Measurements from ENCODE around the gene OGA. TPM values are rescaled to one million over a fixed set of nuclear protein-coding genes. Genes with fewer than 3 reads are reported as not detected.
A peak's percentile ranks its signal among the peaks of the same experiment; 100 is the strongest.

The OGA gene
- total and polyA plus RNA-seq, 5 donors from 2014 or later: 36.7 to 442 (median 41.4) TPM

DNA sequence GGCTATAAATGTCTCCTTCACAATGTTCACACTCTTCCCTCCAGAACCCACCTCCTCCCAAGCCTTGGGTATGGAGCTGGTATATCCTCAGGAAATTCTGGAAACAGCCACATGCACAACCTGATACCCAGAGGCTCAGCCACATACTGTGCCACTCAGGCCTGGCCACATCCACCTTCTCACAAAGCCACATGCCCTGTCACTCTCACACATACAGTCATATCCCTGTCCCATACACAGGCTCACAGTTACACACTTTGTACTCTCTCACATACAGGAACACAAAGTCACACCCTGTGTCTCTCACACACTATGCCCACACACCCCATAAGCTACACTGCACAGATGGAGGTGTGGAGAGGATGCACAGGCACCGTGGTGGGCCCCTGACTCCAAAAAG is 15.2 kb upstream of the OGA start:
- no peak overlapping the region for H3K4me3 ChIP-seq (ENCODE audit: low read depth, low read length)
- H3K9me3 ChIP-seq (ENCODE audit: control insufficient read depth in 2 of 2, low read length in 2 of 2): no peaks in the 10 kb centered on the region
- no peaks in the 10 kb centered on the region for H3K27me3 ChIP-seq (ENCODE audit: control insufficient read depth, insufficient read depth, low read length)
- peaks cover 55% of the 10 kb centered on the region for H3K4me1 ChIP-seq (ENCODE audit: control insufficient read depth, insufficient read depth, low read length, poor library complexity, severe bottlenecking)
- Mint-ChIP-seq H3K27me3 (peaks cover 7% of the 10 kb centered on the region), H3K27ac (peak overlapping the region; percentile 78 to 94 (median 91)), H3K4me1 (peaks cover 5 to 63% (median 35%) of the 10 kb centered on the region in 4 donors), H3K4me3 (peak overlapping the region in 2 of 4 donors; percentile 46 to 65), H3K9me3 (peaks cover 0 to 3% (median 0%) of the 10 kb centered on the region in 7 donors), H3K36me3 (no peaks in the 10 kb centered on the region)
- no peak for ATAC-seq (ENCODE audit: low read depth in 2 of 2)
- H3K36me3 ChIP-seq (ENCODE audit: control insufficient read depth, insufficient read depth, low read length): no peaks in the 10 kb centered on the region
- H3K27ac ChIP-seq (ENCODE audit: insufficient read depth, low read length, poor library complexity, severe bottlenecking): no peak overlapping the region
- DNase-seq: no peak

DNA sequence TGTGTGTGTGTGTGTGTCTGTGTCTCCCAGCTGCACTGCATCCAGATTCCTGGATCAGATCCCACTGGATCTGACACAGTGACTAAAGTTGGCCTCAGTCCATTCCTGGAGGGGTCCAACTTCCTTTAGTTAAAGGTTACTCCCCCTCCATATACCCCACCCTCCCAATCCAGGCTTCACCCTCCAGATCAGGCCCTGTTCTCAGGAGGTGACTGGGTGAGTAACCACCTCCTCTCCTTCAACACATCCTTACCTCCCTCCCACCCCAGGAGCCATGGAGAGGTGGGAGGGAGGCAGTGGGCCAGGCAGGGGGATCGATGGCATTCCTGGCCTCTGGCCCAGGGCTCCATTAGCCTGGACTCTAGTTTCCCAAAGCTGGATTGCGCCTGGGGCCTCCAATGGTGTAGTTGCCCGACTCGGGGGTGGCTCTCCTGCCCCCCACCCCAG is 14.1 kb upstream of the OGA start:
- H3K27ac Mint-ChIP-seq: peak overlapping the region; percentile 94 to 99 (median 99)
- H3K36me3 Mint-ChIP-seq: no peaks in the 10 kb centered on the region
- Histone ChIP-seq H3K27ac (ENCODE audit: insufficient read depth, low read length, poor library complexity, severe bottlenecking) (peak overlapping the region; percentile 95), H3K27me3 (ENCODE audit: control insufficient read depth, insufficient read depth, low read length) (no peaks in the 10 kb centered on the region), H3K4me1 (ENCODE audit: control insufficient read depth, insufficient read depth, low read length, poor library complexity, severe bottlenecking) (peaks cover 55% of the 10 kb centered on the region), H3K36me3 (ENCODE audit: control insufficient read depth, insufficient read depth, low read length) (no peaks in the 10 kb centered on the region), H3K4me3 (ENCODE audit: low read depth, low read length) (no peak overlapping the region), H3K9me3 (ENCODE audit: control insufficient read depth in 2 of 2, low read length in 2 of 2) (no peaks in the 10 kb centered on the region)
- peaks cover 5 to 70% (median 35%) of the 10 kb centered on the region in 4 donors for H3K4me1 Mint-ChIP-seq
- peaks cover 7% of the 10 kb centered on the region for H3K27me3 Mint-ChIP-seq
- ATAC-seq (ENCODE audit: low read depth in 2 of 2) (no peak), DNase-seq (no peak)
- H3K9me3 Mint-ChIP-seq: peaks cover 0 to 3% (median 0%) of the 10 kb centered on the region in 7 donors
- H3K4me3 Mint-ChIP-seq: peak overlapping the region in 1 of 4 donors; percentile 65

DNA sequence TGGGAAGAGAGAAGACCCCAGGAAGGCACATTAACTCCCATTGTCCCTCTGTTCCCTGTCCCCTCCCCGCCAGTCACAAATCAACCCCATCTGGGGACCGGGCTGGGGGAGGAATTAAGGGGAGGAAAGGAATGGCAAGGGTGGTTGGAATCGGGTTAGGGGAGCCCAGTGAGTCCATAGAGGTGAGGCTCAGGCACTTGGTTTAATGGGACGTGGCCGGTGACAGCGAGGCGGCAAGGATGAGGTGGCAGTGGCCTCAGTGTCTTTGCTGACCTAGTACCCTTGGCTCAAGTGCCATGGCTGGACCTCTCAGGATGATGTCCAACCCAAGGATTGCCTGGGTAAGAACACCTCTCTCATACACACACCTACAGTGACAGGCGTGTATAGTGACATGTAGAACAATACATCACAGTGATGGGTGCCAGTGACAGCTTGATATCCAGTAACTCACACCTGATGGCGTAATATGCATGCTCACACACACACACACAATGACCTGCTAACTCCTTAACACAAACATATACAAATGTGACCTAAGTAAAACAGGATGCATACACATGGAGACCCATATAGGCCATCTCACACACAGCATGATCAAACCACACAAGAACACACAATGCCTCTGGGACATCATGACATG is 13.0 kb upstream of the OGA start:
- Mint-ChIP-seq H3K9me3 (peaks cover 0 to 3% (median 0%) of the 10 kb centered on the region in 7 donors), H3K36me3 (no peaks in the 10 kb centered on the region), H3K27ac (peak overlapping the region; percentile 99 to 100 (median 99)), H3K4me3 (peak overlapping the region; percentile 88 to 99 (median 96)), H3K4me1 (peaks cover 5 to 79% (median 36%) of the 10 kb centered on the region in 4 donors), H3K27me3 (peaks cover 7% of the 10 kb centered on the region)
- Histone ChIP-seq H3K4me1 (ENCODE audit: control insufficient read depth, insufficient read depth, low read length, poor library complexity, severe bottlenecking) (peaks cover 55% of the 10 kb centered on the region), H3K27ac (ENCODE audit: insufficient read depth, low read length, poor library complexity, severe bottlenecking) (peak overlapping the region; percentile 95), H3K4me3 (ENCODE audit: low read depth, low read length) (peak overlapping the region; percentile 61), H3K27me3 (ENCODE audit: control insufficient read depth, insufficient read depth, low read length) (no peaks in the 10 kb centered on the region), H3K36me3 (ENCODE audit: control insufficient read depth, insufficient read depth, low read length) (no peaks in the 10 kb centered on the region), H3K9me3 (ENCODE audit: control insufficient read depth in 2 of 2, low read length in 2 of 2) (no peaks in the 10 kb centered on the region)
- no peak for DNase-seq
- ATAC-seq (ENCODE audit: low read depth in 2 of 2): no peak

- Histone ChIP-seq H3K4me3 (ENCODE audit: low read depth, low read length) (peak overlapping the region; percentile 75), H3K27ac (ENCODE audit: insufficient read depth, low read length, poor library complexity, severe bottlenecking) (peak overlapping the region; percentile 95), H3K4me1 (ENCODE audit: control insufficient read depth, insufficient read depth, low read length, poor library complexity, severe bottlenecking) (peaks cover 51% of the 10 kb centered on the region), H3K9me3 (ENCODE audit: control insufficient read depth in 2 of 2, low read length in 2 of 2) (no peaks in the 10 kb centered on the region), H3K27me3 (ENCODE audit: control insufficient read depth, insufficient read depth, low read length) (no peaks in the 10 kb centered on the region), H3K36me3 (ENCODE audit: control insufficient read depth, insufficient read depth, low read length) (no peaks in the 10 kb centered on the region)
- Mint-ChIP-seq H3K4me3 (peak overlapping the region; percentile 88 to 99 (median 96)), H3K27ac (peak overlapping the region; percentile 99 to 100 (median 99)), H3K9me3 (peaks cover 0 to 3% (median 0%) of the 10 kb centered on the region in 7 donors), H3K27me3 (peaks cover 7% of the 10 kb centered on the region), H3K36me3 (no peaks in the 10 kb centered on the region), H3K4me1 (peaks cover 5 to 77% (median 31%) of the 10 kb centered on the region in 4 donors)
- DNase-seq (peak; percentile 96 to 97 (median 96)), ATAC-seq (ENCODE audit: low read depth in 2 of 2) (peak; percentile 78)
These were observed 12.3 kb upstream of the OGA start for GRCh38 chr10:101830322-101831168.

GRCh38 chr10:101829561-101830315 is 11.5 kb upstream of the OGA start:
- peaks cover 0 to 3% (median 0%) of the 10 kb centered on the region in 7 donors for H3K9me3 Mint-ChIP-seq
- no peaks in the 10 kb centered on the region for H3K36me3 Mint-ChIP-seq
- H3K4me1 Mint-ChIP-seq: peaks cover 2 to 71% (median 26%) of the 10 kb centered on the region in 4 donors
- H3K4me1 ChIP-seq (ENCODE audit: control insufficient read depth, insufficient read depth, low read length, poor library complexity, severe bottlenecking): peaks cover 43% of the 10 kb centered on the region
- peak overlapping the region; percentile 95 for H3K27ac ChIP-seq (ENCODE audit: insufficient read depth, low read length, poor library complexity, severe bottlenecking)
- ATAC-seq (ENCODE audit: low read depth in 2 of 2) (peak; percentile 6 to 11), DNase-seq (peak; percentile 70 to 79 (median 73))
- H3K36me3 ChIP-seq (ENCODE audit: control insufficient read depth, insufficient read depth, low read length): no peaks in the 10 kb centered on the region
- H3K9me3 ChIP-seq (ENCODE audit: control insufficient read depth in 2 of 2, low read length in 2 of 2): no peaks in the 10 kb centered on the region
- H3K4me3 Mint-ChIP-seq: peak overlapping the region; percentile 88 to 99 (median 96)
- H3K4me3 ChIP-seq (ENCODE audit: low read depth, low read length): peak overlapping the region; percentile 75
- peaks cover 7% of the 10 kb centered on the region for H3K27me3 Mint-ChIP-seq
- peak overlapping the region; percentile 99 to 100 (median 99) for H3K27ac Mint-ChIP-seq
- H3K27me3 ChIP-seq (ENCODE audit: control insufficient read depth, insufficient read depth, low read length): no peaks in the 10 kb centered on the region

DNA sequence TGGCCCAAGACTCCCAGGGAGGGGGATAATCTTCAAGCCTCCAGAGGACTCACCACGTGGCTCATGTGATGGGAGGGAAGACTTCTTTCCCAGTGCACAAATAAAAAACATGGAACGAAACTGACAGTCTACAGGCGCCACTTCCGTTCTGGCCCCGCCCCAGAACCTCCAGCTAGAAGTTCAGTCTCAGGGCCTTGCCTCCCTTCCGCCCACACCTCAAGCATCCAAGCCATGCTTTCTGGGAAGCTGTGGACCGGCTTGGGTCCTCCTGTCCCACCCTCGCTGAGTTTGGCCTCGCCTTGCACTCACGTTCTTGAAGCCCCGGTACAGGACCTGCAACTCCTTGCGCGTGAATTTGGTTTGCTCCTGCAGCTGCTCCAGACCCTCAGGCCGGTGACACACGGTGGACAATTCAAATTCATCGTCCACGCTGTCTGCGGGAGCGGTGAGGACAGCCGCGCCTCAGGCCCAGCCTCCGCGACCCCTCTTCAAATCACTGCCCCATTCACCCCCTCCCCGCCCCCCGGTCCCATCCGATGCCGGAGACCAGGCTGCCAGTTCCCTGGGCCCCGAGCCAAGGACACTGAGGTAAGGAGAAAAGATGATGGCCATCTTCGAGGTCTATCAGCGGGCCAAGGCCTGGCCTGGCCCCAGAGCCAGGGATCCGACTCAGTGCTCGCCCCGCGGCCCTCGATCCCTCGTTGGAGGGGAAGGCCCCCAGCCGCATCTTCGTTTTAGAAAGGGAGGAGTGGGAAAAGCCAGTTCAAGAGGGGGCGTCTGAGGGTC is 10.7 kb upstream of the OGA start:
- Histone ChIP-seq H3K4me3 (ENCODE audit: low read depth, low read length) (no peak overlapping the region), H3K4me1 (ENCODE audit: control insufficient read depth, insufficient read depth, low read length, poor library complexity, severe bottlenecking) (peaks cover 35% of the 10 kb centered on the region), H3K27me3 (ENCODE audit: control insufficient read depth, insufficient read depth, low read length) (no peaks in the 10 kb centered on the region), H3K9me3 (ENCODE audit: control insufficient read depth in 2 of 2, low read length in 2 of 2) (no peaks in the 10 kb centered on the region), H3K27ac (ENCODE audit: insufficient read depth, low read length, poor library complexity, severe bottlenecking) (peak overlapping the region; percentile 95), H3K36me3 (ENCODE audit: control insufficient read depth, insufficient read depth, low read length) (no peaks in the 10 kb centered on the region)
- Mint-ChIP-seq H3K36me3 (no peaks in the 10 kb centered on the region), H3K27me3 (peaks cover 7% of the 10 kb centered on the region), H3K9me3 (peaks cover 0 to 3% (median 0%) of the 10 kb centered on the region in 7 donors), H3K27ac (no peak overlapping the region), H3K4me3 (peak overlapping the region in 1 of 4 donors; percentile 86), H3K4me1 (peaks cover 0 to 64% (median 20%) of the 10 kb centered on the region in 4 donors)
- DNase-seq (no peak), ATAC-seq (ENCODE audit: low read depth in 2 of 2) (no peak)

Measured in CD4-positive, CD25-positive, alpha-beta regulatory T cell (primary cell).